HCT116 (cell line): Measurements from ENCODE around the gene CPA2. TPM values are rescaled to one million over a fixed set of nuclear protein-coding genes. Genes with fewer than 3 reads are reported as not detected.
A peak's percentile ranks its signal among the peaks of the same experiment; 100 is the strongest.

Experiments used
- ATAC-seq: fragments of 200-7000 bp; cut with Tn5 transposase; 2 replicates; pipeline ENCODE4 v1.9.1; 2020; ENCODE audit warnings: mild to moderate bottlenecking, moderate library complexity
- BruUV-seq: library from RNA; stranded (reverse); fragments of 400-500 nt; replicated peaks from 2 replicates; lab custom pipeline; 2021; lab: Mats Ljungman, UMichigan
- CTCF ChIA-PET: fragments of 300-600 bp; sonication (Branson Sonifier 250); formaldehyde crosslinking; loops from one replicate; lab custom pipeline; 2021; ENCODE audit warnings: antibody characterized with exemption; lab: Charles Lee
- POLR2A ChIA-PET: fragments of 300-600, 350-600 bp; sonication (Branson Sonifier 250); formaldehyde crosslinking; loops from one replicate; lab custom pipeline; 2021; ENCODE audit warnings: antibody characterized with exemption; lab: Charles Lee
- RAD21 ChIA-PET, 2 experiments: fragments of 300-600 bp; sonication (Branson Sonifier 250); formaldehyde crosslinking; loops; one replicate each; lab custom pipeline; 2023; ENCODE audit warnings: low total read pairs in 2 of 2; ENCODE audit not compliant: uncharacterized antibody in 2 of 2, unreplicated experiment in 2 of 2, low non-redundant PET in 1 of 2; lab: Charles Lee
- DNase-seq: peaks from one replicate; pipeline ENCODE4 v3.0.0-alpha.2; 2010; ENCODE audit warnings: low read depth, low spot score
- H2AFZ ChIP-seq: fragments of 200-600 bp; shearing (Covaris generic), sonication (generic); 2 replicates; pipeline ENCODE4 v1.6.1; 2017; ENCODE audit warnings: low read depth, mixed run types, mixed read lengths, antibody characterized with exemption, low read length; ENCODE audit not compliant: poor library complexity, severe bottlenecking
- H3K27ac ChIP-seq: 2 replicates; pipeline ENCODE4 v1.5.1; 2012; ENCODE audit warnings: low read depth, low read length
- H3K27me3 ChIP-seq: fragments of 200-600 bp; sonication (generic); 2 replicates; pipeline ENCODE4 v1.6.1; 2016; ENCODE audit warnings: mixed run types, low read length, mixed read lengths; ENCODE audit not compliant: insufficient read depth
- H3K36me3 ChIP-seq, 2 experiments: fragments of 200-500 bp in 1 of 2; fragments of 200-600 bp in 1 of 2; sonication (Bioruptor generic) in 1 of 2; sonication (generic) in 1 of 2; 2 replicates each; pipeline versions ENCODE4 v1.5.1 to v1.6.1; 2014 to 2016; ENCODE audit warnings: low read length in 2 of 2, inconsistent platforms in 1 of 2, mixed read lengths in 1 of 2, mixed run types in 1 of 2; ENCODE audit not compliant: insufficient read depth in 2 of 2, control insufficient read depth in 1 of 2
- H3K4me1 ChIP-seq, 2 experiments: fragments of 200-600 bp in 1 of 2; sonication (generic) in 1 of 2; 2 replicates each; pipeline versions ENCODE4 v1.5.1 to v1.6.1; 2012 to 2017; ENCODE audit warnings: low read length in 2 of 2, inconsistent platforms in 1 of 2, mild to moderate bottlenecking in 1 of 2, mixed read lengths in 1 of 2, mixed run types in 1 of 2, moderate library complexity in 1 of 2; ENCODE audit not compliant: insufficient read depth in 2 of 2, control insufficient read depth in 1 of 2
- H3K4me2 ChIP-seq: fragments of 200-600 bp; sonication (generic); 2 replicates; pipeline ENCODE4 v1.6.1; 2017; ENCODE audit warnings: mixed run types, low read length, mixed read lengths
- H3K4me3 ChIP-seq, 2 experiments: fragments of 200-600 bp in 1 of 2; sonication (generic) in 1 of 2; replicated peaks in 1 of 2; 2 replicates each; pipeline ENCODE4 v1.5.1; 2011 to 2016; ENCODE audit warnings: low read length in 2 of 2, control low read depth in 1 of 2, low read depth in 1 of 2, mild to moderate bottlenecking in 1 of 2, mixed read lengths in 1 of 2, mixed run types in 1 of 2
- H3K79me2 ChIP-seq: fragments of 200-600 bp; sonication (generic); 2 replicates; pipeline ENCODE4 v1.6.1; 2017; ENCODE audit warnings: mild to moderate bottlenecking, mixed run types, low read length, moderate library complexity, mixed read lengths; ENCODE audit not compliant: insufficient read depth
- H3K9ac ChIP-seq: fragments of 200-600 bp; sonication (generic); 2 replicates; pipeline ENCODE4 v1.6.1; 2016; ENCODE audit warnings: low read length, mixed read lengths
- H3K9me2 ChIP-seq: fragments of 200-600 bp; sonication (generic), shearing (Covaris generic); 2 replicates; pipeline ENCODE4 v1.6.1; 2017; ENCODE audit warnings: mixed run types, mild to moderate bottlenecking, moderate library complexity; ENCODE audit not compliant: insufficient read depth
- H3K9me3 ChIP-seq, 2 experiments: fragments of 200-500 bp in 1 of 2; fragments of 200-600 bp in 1 of 2; sonication (Bioruptor generic) in 1 of 2; sonication (generic) in 1 of 2; 2 replicates each; pipeline ENCODE4 v1.6.1; 2014 to 2017; ENCODE audit warnings: low read length in 2 of 2, mixed read lengths in 2 of 2, inconsistent platforms in 1 of 2, low read depth in 1 of 2, mild to moderate bottlenecking in 1 of 2, mixed run types in 1 of 2, moderate library complexity in 1 of 2; ENCODE audit not compliant: control insufficient read depth in 1 of 2, insufficient read depth in 1 of 2
- H4K20me1 ChIP-seq: fragments of 200-600 bp; sonication (generic), shearing (Covaris generic); 2 replicates; pipeline ENCODE4 v1.6.1; 2017; ENCODE audit warnings: mixed run types, mild to moderate bottlenecking, moderate library complexity; ENCODE audit not compliant: insufficient read depth
- CBX3 ChIP-seq: IDR thresholded peaks from 2 replicates; pipeline ENCODE4 v1.6.1; 2012; ENCODE audit warnings: low read depth
- CEBPB ChIP-seq: IDR thresholded peaks from 2 replicates; pipeline ENCODE4 v1.6.1; 2012; ENCODE audit warnings: low read depth
- CTCF ChIP-seq, 3 experiments: fragments of 200-600 bp in 1 of 3; sonication (generic) in 1 of 3; IDR thresholded peaks in 2 of 3; conservative IDR thresholded peaks in 1 of 3; 2 replicates each; pipeline ENCODE4 v1.5.1; 2012 to 2017; ENCODE audit warnings: low read depth in 2 of 3, low read length in 2 of 3, antibody characterized with exemption in 1 of 3, borderline replicate concordance in 1 of 3, control low read depth in 1 of 3, mild to moderate bottlenecking in 1 of 3, mixed read lengths in 1 of 3, mixed run types in 1 of 3, moderate library complexity in 1 of 3; ENCODE audit not compliant: insufficient read depth in 1 of 3
- EGR1 ChIP-seq: IDR thresholded peaks from 2 replicates; pipeline ENCODE4 v1.6.1; 2012; ENCODE audit warnings: low read depth
- ELF1 ChIP-seq: IDR thresholded peaks from 2 replicates; pipeline ENCODE4 v1.6.1; 2012; ENCODE audit warnings: low read depth, borderline replicate concordance
- EZH2 ChIP-seq: fragments of 200-600 bp; sonication (generic); IDR thresholded peaks from 2 replicates; pipeline ENCODE4 v1.6.1; 2017; ENCODE audit warnings: antibody characterized with exemption, mixed run types
- FOSL1 ChIP-seq: IDR thresholded peaks from 2 replicates; pipeline ENCODE4 v1.6.1; 2012; ENCODE audit warnings: low read depth
- JUND ChIP-seq: IDR thresholded peaks from 2 replicates; pipeline ENCODE4 v1.6.1; 2012
- MAX ChIP-seq: IDR thresholded peaks from 2 replicates; pipeline ENCODE4 v1.6.1; 2012
- POLR2A ChIP-seq: IDR thresholded peaks from 2 replicates; pipeline ENCODE4 v1.7.0; 2011; ENCODE audit warnings: borderline replicate concordance; ENCODE audit not compliant: insufficient read depth, insufficient read length; ENCODE audit errors: extremely low read depth
- POLR2AphosphoS5 ChIP-seq: IDR thresholded peaks from 2 replicates; pipeline ENCODE4 v1.6.1; 2011; ENCODE audit warnings: mild to moderate bottlenecking, low read depth, low read length, moderate library complexity
- RAD21 ChIP-seq: IDR thresholded peaks from 2 replicates; pipeline ENCODE4 v1.6.1; 2012; ENCODE audit warnings: low read depth, mild to moderate bottlenecking
- REST ChIP-seq: IDR thresholded peaks from 2 replicates; pipeline ENCODE4 v1.6.1; 2012; ENCODE audit warnings: low read depth
- SIN3A ChIP-seq: IDR thresholded peaks from 2 replicates; pipeline ENCODE4 v1.6.1; 2012; ENCODE audit warnings: low read depth
- SP1 ChIP-seq: IDR thresholded peaks from 2 replicates; pipeline ENCODE4 v1.6.1; 2012; ENCODE audit warnings: low read depth
- SRF ChIP-seq: IDR thresholded peaks from 2 replicates; pipeline ENCODE4 v1.6.1; 2012; ENCODE audit warnings: low read depth
- YY1 ChIP-seq: IDR thresholded peaks from 2 replicates; pipeline ENCODE4 v1.6.1; 2011; ENCODE audit warnings: low read length, low read depth, moderate library complexity, mild to moderate bottlenecking; ENCODE audit not compliant: insufficient replicate concordance; ENCODE audit errors: extremely low read depth
- ZBTB33 ChIP-seq: IDR thresholded peaks from 2 replicates; pipeline ENCODE4 v1.6.1; 2011; ENCODE audit warnings: mild to moderate bottlenecking, low read length, moderate library complexity; ENCODE audit not compliant: insufficient replicate concordance; ENCODE audit errors: extremely low read depth
- ZFX ChIP-seq: fragments of 450-650 bp; IDR thresholded peaks from 2 replicates; pipeline ENCODE4 v1.6.1; 2017
- ZNF274 ChIP-seq: fragments of 200-500 bp; sonication (Bioruptor generic); IDR thresholded peaks from 2 replicates; pipeline ENCODE4 v1.6.1; 2014; ENCODE audit warnings: mild to moderate bottlenecking, low read depth, low read length, inconsistent platforms
- intact Hi-C: fragments of 100-400 bp; cut with micrococcal nuclease; formaldehyde crosslinking; loops from 2 replicates; pipeline ENCODE4 v1.10.0; 2022
- total RNA-seq: library from RNA; stranded (reverse); gene quantifications from one replicate; pipeline ENCODE4 v1.2.1, GENCODE V29; 2021; ENCODE audit not compliant: unreplicated experiment

The CPA2 gene
- total RNA-seq, 1 experiment from 2014 or later = 1.5 TPM

GRCh38 chr7:130294314-130294713 lies 27.7 kb downstream of the CPA2 start:
- H3K9ac ChIP-seq = no peak overlapping the region
- H2AFZ ChIP-seq = no peak overlapping the region
- no peaks in the 10 kb centered on the region for H4K20me1 ChIP-seq
- H3K9me2 ChIP-seq = no peaks in the 10 kb centered on the region
- H3K4me3 ChIP-seq = no peak overlapping the region
- H3K4me2 ChIP-seq = peak overlapping the region; percentile 55
- no peak for DNase-seq
- TF ChIP-seq SRF (no peak), EGR1 (no peak), FOSL1 (no peak), YY1 (no peak), ZFX (no peak), POLR2AphosphoS5 (no peak), CTCF (IDR thresholded peaks at IDR 0.05 in 2 of 3, conservative IDR thresholded peaks at IDR 0.05 in 1 of 3; ENCODE audit: borderline replicate concordance in 1 of 3, insufficient read depth in 1 of 3, low read depth in 2 of 3, low read length in 2 of 3) (no peak), ZBTB33 (no peak), SP1 (no peak), SIN3A (no peak), RAD21 (no peak), ELF1 (no peak), EZH2 (no peak), POLR2A (no peak), CBX3 (no peak), REST (no peak), ZNF274 (no peak), JUND (no peak), CEBPB (no peak), MAX (no peak)
- TF ChIP-seq, all 23 proteins: peak for 0
- RAD21 ChIA-PET = no interaction called here
- intact Hi-C loops = loop anchor here (5.0 kb wide), 1 partner anchor 63 kb away; no protein-coding TSS in a partner anchor
- H3K4me1 ChIP-seq = peaks cover 31 to 61% of the 10 kb centered on the region in 2 experiments
- POLR2A ChIA-PET = interaction anchor here (1.9 to 2.5 kb wide), 2 partner anchors 8 to 11 kb away, joined by 5 to 15 read pairs; no protein-coding TSS in a partner anchor
- H3K79me2 ChIP-seq = no peaks in the 10 kb centered on the region
- H3K9me3 ChIP-seq = no peaks in the 10 kb centered on the region; a peak in 1 of 4 replicates
- no peaks in the 10 kb centered on the region for H3K27me3 ChIP-seq
- CTCF ChIA-PET = no interaction called here
- ATAC-seq = no peak
- H3K27ac ChIP-seq = no peak overlapping the region
- H3K36me3 ChIP-seq = peaks cover 0 to 17% of the 10 kb centered on the region in 2 experiments; a peak in 1 of 4 replicates
- no TSS peak for BruUV-seq
